ENCODE results near the gene PDIA5.

The PDIA5 gene

DNA sequence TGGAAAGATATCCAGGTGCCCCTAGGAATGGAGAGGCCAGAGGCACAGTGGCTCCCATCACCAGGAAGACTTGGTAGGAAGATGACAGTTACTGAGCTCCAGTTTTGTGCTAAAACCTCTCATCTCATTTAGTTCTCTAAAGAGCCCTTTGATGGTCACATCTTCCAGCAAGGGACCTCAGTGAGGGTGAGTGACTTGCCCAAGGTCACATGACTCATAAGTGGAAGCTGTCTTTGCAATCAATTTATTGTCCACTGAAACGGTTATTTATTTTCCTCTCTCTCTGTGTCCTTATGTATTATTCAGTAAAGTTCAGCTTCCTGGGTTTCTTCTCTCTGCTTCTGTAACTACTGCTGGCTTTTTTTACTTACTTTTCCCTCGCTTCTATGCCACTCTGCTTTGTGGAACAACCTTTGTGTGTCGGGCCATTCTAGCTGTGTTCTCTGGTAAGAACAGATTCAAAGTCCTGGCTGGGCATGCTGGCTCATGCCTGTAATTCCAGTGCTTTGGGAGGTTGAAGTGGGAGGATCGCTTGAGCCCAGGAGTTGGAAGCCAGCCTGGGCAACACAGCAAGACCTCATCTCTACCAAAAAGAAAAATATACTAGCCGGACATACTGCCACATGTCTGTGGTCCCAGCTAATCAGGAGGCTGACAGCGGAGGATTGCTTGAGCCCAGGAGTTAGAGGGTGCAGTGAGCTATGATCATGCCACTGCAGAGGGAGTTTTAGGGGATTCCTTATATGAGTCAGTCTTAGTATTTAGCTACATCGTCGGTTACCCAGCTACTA, 55.9 kb downstream of the PDIA5 start:
- no peak for DNase-seq

DNA sequence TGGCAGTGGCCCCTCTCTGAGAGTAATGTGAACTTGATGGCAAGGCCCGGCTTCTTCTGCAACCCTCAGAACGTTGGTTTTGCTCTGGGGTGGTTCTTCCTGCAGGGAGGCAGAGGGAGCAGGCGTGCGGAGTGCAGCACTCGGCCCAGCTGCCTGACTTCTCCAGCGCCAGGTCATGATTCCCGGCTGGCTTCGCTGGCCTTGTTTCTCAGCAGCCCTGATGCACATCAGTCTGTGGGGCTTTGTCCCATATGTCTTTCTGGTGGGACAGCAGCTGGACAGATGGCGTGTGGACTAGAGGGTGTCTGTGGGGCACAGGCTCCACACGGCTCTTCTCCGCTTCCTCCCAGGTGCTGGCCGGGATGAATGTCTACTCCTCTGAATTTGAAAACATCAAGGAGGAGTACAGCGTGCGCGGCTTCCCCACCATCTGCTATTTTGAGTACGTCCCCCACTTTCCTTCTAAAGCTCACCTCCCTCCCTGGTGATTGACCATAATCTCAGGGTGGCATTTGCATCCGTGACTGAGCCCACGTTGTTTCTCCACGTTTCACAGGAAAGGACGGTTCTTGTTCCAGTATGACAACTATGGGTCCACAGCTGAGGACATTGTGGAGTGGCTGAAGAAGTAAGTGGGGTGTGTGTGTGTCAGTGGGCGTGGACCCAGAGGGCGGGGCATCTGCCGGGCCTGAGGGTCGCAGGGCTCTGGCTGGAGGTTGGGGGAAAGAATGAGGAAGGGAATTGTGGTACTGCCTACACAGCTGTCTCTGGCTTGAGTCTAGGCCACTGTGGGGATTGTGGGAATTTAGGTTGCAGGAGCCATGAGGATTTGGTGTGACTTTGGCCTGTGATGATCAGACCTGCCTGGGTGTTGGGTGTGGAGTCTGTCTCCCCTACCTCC, 57.1 kb downstream of the PDIA5 start:
- DNase-seq: no peak

DNA sequence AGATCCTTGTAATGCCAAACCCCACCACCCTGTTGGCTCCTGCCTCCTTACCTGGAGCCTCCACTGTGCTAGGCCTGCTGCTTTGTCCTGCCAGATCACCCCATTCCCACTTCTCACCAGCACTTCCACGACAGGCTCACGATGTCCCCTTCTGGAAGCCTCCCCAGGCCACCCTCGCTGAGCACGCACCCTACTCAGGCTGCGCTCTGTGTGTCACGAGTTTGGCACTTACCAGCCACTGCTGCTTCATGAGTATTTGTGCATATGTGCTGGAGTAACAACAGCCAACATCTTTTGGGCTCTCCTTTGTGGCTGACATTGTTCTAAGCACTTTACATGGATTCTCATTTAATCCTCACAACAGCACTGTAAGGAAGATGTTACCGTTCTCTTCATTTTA, 58.1 kb downstream of the PDIA5 start:
- DNase-seq: no peak

DNA sequence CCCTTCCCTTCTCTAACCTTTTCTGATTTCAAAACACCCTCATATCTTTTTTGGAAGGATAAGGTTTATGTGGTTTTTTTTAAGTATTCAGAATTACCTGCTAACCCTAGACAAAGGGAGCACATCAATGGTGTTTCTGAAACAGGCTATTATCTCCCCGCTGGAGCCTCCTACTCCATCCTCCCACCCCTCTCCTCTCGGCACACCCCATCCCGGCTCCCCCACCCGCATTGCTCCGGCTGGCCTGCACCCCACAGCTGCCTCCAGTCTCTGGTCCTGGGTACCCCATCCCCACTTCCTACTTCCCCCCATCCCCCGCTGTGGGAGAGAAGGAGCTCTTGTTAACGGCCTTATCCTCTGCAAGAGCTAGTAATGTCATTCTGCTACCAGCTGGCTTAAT, 59.2 kb downstream of the PDIA5 start:
- no peak for DNase-seq

DNA sequence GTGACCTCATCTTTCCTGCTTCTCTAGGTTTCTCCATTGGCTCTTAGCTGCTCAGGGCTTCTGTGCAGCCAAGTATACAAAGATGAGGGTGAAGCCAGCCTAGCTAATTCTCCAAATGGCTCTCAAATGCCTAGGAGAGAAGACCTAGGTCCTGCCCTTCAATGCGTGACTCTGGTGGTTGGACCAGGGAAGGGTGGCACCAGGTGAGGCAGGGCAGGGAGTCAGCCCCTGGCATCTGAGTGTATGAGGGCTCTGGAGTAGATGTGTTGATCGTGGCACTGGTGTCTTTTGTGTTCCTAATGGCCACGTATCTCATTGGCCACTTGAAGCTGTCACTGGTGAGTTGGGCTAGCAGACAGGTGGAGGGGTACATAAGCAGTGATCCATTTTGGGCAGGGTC, 59.8 kb downstream of the PDIA5 start:
- no peak for DNase-seq

DNA sequence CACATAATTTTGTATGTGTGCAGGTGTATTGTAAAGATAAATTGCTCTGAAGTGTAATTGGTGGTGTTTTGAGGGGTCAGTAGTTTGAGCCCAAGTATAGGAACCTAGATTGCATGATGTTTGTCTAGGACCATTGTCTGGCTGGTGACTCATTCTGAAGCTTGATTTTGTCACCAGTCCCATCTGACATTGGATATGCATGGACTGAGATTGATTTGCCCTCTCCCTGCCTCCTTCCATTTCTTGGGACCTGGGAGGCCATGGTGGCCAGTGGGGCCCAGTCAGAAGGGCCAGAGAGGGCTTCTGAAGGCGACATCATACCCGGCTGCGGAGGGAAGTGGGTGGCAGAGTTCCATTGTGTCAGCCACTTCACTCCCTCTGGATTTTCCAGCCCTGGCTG, 62.3 kb downstream of the PDIA5 start:
- no peak for DNase-seq

GRCh38 chr3:123129532-123129931, 62.7 kb downstream of the PDIA5 start:
- DNase-seq: no peak

DNA sequence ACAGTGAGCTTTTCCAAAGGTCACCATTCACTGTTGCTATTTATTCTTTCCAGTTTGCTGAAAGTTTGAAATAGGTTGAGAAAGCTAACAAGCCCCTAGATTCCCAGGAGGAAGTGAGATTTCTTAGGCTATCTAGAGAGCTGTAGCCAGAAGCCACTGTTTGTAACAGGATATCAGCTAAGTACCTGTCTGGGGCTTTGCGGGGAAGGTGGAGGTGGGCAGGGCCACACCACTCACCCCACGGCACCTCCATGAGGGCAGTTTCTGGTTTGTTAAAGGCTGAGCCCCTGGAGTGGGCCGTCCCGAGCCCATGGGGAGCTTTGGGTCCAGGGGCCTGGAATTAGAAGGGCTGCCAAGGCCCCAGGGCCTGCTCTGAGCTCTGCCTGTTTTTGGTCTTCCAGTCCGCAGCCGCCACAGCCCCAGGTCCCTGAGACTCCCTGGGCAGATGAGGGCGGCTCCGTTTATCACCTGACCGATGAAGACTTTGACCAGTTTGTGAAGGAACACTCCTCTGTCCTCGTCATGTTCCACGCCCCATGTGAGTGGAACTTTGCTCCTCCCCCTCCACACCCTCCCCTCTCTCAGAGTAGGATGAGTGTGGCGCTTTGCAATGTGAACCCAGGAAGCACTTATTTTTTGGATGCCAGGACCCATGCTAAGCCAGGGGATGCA, 63.4 kb downstream of the PDIA5 start:
- DNase-seq: no peak

- no peak for DNase-seq
These were observed 67.8 kb downstream of the PDIA5 start for GRCh38 chr3:123134671-123135070.

GRCh38 chr3:123137001-123137400, 70.2 kb downstream of the PDIA5 start:
- DNase-seq: no peak

GRCh38 chr3:123138839-123139444, 72.1 kb downstream of the PDIA5 start:
- no peak for DNase-seq

- no peak for DNase-seq
These were observed 72.7 kb downstream of the PDIA5 start for GRCh38 chr3:123139522-123139921.

GRCh38 chr3:123140550-123140949, 73.7 kb downstream of the PDIA5 start:
- no peak for DNase-seq

DNA sequence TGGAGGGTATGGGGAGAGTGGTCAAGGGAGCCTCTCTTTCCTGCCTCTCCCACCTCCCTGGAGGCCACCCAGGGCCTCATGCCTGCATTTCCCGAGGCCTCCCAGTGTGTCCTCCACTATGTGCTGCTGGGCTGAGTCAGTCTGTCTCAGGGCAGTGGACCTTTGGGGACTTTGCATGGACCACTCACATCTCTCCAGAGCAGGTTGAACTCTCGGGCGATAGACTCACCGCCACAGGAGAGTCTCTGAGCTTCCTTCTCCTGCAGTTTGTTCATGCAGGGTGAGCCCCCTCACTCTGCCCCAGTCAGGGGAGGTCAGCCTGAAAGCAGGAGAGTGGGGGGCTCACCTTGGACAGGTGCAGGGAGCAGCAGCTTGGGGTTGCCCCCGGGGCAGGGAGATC, 74.5 kb downstream of the PDIA5 start:
- DNase-seq: no peak

DNA sequence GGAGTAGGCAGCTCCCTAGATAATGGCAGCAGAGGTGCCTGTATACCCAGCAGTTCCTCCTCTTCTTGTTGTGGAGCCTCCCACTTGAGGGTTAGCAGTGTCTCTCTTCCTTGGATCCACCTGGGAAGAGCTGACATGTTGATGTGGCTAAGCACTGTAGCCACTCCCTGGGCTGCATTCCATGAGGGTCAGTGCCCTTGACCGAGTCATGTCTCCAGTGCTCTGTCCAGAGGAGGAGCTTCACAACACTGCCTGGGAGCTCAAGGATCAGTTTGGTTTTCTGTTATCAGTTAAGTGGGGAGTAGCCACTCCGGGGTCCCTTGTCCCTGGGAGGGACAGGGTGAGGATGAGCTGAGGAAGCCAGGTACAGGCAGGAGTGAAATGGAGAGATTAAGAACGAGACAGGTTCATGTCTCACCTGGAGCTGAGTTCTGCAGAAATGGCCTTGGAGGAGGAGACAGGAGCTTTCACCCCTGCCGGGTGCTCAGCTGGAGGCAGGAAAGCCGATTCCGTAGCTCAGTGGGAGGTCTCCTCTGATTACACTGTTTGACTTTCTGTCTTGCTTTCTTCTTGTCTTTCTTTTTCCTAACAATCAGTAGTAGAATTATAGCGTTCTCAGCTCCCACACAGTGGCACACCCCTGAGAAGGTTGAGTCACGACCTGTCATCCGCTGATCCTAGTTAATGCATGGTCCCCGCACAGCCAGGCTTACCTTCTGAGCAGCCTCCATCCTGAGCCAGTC, 77.0 kb downstream of the PDIA5 start:
- DNase-seq: no peak

- no peak for DNase-seq
These were observed 81.1 kb downstream of the PDIA5 start for GRCh38 chr3:123147754-123148535.

GRCh38 chr3:123148772-123149171, 81.9 kb downstream of the PDIA5 start:
- DNase-seq: no peak

- no peak for DNase-seq
These were observed 82.7 kb downstream of the PDIA5 start for GRCh38 chr3:123149525-123149924.

DNA sequence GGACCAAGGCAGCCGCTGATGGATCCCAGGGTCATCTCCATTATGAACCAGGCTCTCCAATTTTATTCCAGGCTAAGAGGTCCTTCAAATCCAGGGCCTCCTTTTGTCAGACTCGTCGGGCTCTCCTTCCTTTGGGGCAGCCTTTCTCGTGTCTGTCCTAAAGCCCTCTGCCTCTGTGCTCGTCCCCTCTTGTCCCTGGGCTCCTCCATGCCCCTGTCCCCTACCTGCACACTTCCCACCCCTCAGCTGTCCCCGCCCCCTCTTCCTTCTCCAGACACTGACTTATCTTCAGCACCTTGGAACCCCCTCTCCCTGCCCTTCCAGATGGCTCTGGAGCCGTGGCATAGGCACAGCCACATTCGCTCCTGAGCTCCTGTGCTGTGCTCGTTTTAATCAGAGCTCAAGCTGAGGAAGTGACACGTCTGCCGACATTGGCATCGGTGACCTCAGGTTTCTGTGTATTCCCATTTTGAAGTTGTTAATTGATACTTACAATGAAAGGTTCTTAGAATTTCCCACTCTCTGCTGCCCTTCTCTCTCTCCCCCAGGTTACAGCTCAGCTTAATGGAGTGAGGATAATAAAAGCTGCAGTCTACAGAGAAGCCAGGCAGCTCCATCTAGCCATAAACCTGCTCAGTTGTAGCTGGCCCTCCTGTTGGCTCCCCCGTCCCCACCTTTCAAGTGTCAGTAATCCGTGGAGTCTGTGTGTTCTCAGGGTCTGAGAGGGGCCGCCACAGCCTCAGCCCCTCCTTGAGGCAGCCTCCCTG, 83.8 kb downstream of the PDIA5 start:
- DNase-seq: no peak

DNA sequence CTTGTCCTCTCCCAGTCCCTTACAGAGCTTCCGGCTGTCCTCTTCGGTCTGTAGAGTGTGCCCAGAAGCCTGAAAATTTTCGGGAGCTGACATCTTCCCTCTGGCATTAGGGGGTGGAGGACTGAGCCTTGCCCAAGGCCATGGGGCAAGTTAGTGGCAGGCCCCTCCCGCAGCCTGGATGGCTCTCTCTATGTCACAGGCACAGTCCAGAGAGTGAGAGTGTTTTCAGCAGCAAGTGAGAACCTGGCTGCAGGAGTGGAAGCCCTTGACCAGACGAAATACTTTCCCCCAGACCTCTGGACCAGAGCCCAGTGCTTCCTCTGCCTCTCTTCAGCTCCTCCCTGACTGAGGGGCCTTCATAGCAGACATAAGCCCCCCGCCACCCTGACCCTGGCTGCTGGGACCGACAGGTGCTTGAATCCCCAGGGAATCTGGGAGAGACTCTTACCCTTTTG, 84.5 kb downstream of the PDIA5 start:
- DNase-seq: no peak

Data from stimulated activated CD4-positive, alpha-beta T cell treated with anti-CD3 and anti-CD28 coated beads, Interleukin-15, amount 100 ng/mL, for 24 hours (primary cell).